ENCODE results near the gene ITGB2.

ITGB2 gene

GRCh38 chr21:44940116-44940631, 19.5 kb upstream of the ITGB2 start:
- Histone ChIP-seq H3K4me3 (ENCODE audit: low read depth, low read length, poor library complexity, severe bottlenecking) (peak overlapping the region; percentile 75), H3K27me3 (ENCODE audit: insufficient read depth, low read length) (0 out of 2 replicates have a peak, but pooled peaks cover 4% of the 10 kb centered on the region), H2AFZ (ENCODE audit: low read length) (no peak overlapping the region), H3K79me2 (ENCODE audit: insufficient read depth, low read length) (peaks cover 14% of the 10 kb centered on the region), H3F3A (ENCODE audit: insufficient read depth, low read length) (no peaks in the 10 kb centered on the region), H4K20me1 (ENCODE audit: insufficient read depth, low read length) (no peaks in the 10 kb centered on the region), H3K9me2 (ENCODE audit: low read depth, low read length) (no peaks in the 10 kb centered on the region), H3K9me3 (ENCODE audit: low read length) (no peaks in the 10 kb centered on the region), H3K36me3 (ENCODE audit: insufficient read depth, low read length) (peaks cover 25% of the 10 kb centered on the region), H3K4me2 (ENCODE audit: low read length) (peak overlapping the region; percentile 69), H3K27ac (ENCODE audit: low read depth, low read length, poor library complexity, severe bottlenecking) (no peak overlapping the region), H3K9ac (ENCODE audit: low read length) (peak overlapping the region; percentile 68), H3K4me1 (ENCODE audit: insufficient read depth, low read length, severe bottlenecking) (peaks cover 36% of the 10 kb centered on the region)
- TF ChIP-seq EZH2 (IDR thresholded peaks at IDR 0.05; ENCODE audit: borderline replicate concordance, low read length) (no peak), CTCF (IDR thresholded peaks at IDR 0.05; ENCODE audit: low read length) (no peak)

GRCh38 chr21:44939532-44940115, 18.9 kb upstream of the ITGB2 start, which contains the start of gene SLX9:
Gene SLX9 (plus strand): TSS chr21:44940029. CDS start chr21:44940058, 29 bp downstream.
- TF ChIP-seq EZH2 (IDR thresholded peaks at IDR 0.05; ENCODE audit: borderline replicate concordance, low read length), result no peak
- TF ChIP-seq CTCF (IDR thresholded peaks at IDR 0.05; ENCODE audit: low read length), result no peak

GRCh38 chr21:44938772-44939531, 18.3 kb upstream of the ITGB2 start:
- H3K36me3 ChIP-seq (ENCODE audit: insufficient read depth, low read length), result peaks cover 13% of the 10 kb centered on the region; the same call in 1 of the 2 replicates
- no peaks in the 10 kb centered on the region for H3K9me3 ChIP-seq (ENCODE audit: low read length)
- 0 out of 2 replicates have a peak overlapping the region, but pooled peaks have one; percentile 6 for H2AFZ ChIP-seq (ENCODE audit: low read length)
- H3K4me2 ChIP-seq (ENCODE audit: low read length), result peak overlapping the region; percentile 69
- H3F3A ChIP-seq (ENCODE audit: insufficient read depth, low read length), result no peaks in the 10 kb centered on the region
- no peaks in the 10 kb centered on the region for H3K9me2 ChIP-seq (ENCODE audit: low read depth, low read length)
- peak overlapping the region; percentile 68 for H3K9ac ChIP-seq (ENCODE audit: low read length)
- peaks cover 36% of the 10 kb centered on the region for H3K4me1 ChIP-seq (ENCODE audit: insufficient read depth, low read length, severe bottlenecking)
- no peaks in the 10 kb centered on the region for H4K20me1 ChIP-seq (ENCODE audit: insufficient read depth, low read length)
- peaks cover 14% of the 10 kb centered on the region for H3K79me2 ChIP-seq (ENCODE audit: insufficient read depth, low read length)
- peak overlapping the region; percentile 75 for H3K4me3 ChIP-seq (ENCODE audit: low read depth, low read length, poor library complexity, severe bottlenecking)
- no peak overlapping the region for H3K27ac ChIP-seq (ENCODE audit: low read depth, low read length, poor library complexity, severe bottlenecking)
- TF ChIP-seq CTCF (IDR thresholded peaks at IDR 0.05; ENCODE audit: low read length) (no peak), EZH2 (IDR thresholded peaks at IDR 0.05; ENCODE audit: borderline replicate concordance, low read length) (no peak)
- H3K27me3 ChIP-seq (ENCODE audit: insufficient read depth, low read length), result 0 out of 2 replicates have a peak, but pooled peaks cover 5% of the 10 kb centered on the region

More at GRCh38 chr21:44939532-44940115, 18.9 kb upstream of the ITGB2 start, which contains the start of gene SLX9:
- Histone ChIP-seq H3K36me3 (ENCODE audit: insufficient read depth, low read length) (peaks cover 19% of the 10 kb centered on the region), H2AFZ (ENCODE audit: low read length) (0 out of 2 replicates have a peak within 1 kb of the TSS, but pooled peaks have one; percentile 6), H3F3A (ENCODE audit: insufficient read depth, low read length) (no peaks in the 10 kb centered on the region), H3K27me3 (ENCODE audit: insufficient read depth, low read length) (0 out of 2 replicates have a peak, but pooled peaks cover 5% of the 10 kb centered on the region), H3K9me3 (ENCODE audit: low read length) (no peaks in the 10 kb centered on the region), H3K27ac (ENCODE audit: low read depth, low read length, poor library complexity, severe bottlenecking) (no peak within 1 kb of the TSS), H3K4me2 (ENCODE audit: low read length) (peak within 1 kb of the TSS; percentile 69), H3K79me2 (ENCODE audit: insufficient read depth, low read length) (peaks cover 14% of the 10 kb centered on the region), H4K20me1 (ENCODE audit: insufficient read depth, low read length) (no peaks in the 10 kb centered on the region), H3K4me1 (ENCODE audit: insufficient read depth, low read length, severe bottlenecking) (peaks cover 36% of the 10 kb centered on the region), H3K9ac (ENCODE audit: low read length) (peak within 1 kb of the TSS; percentile 68), H3K9me2 (ENCODE audit: low read depth, low read length) (no peaks in the 10 kb centered on the region), H3K4me3 (ENCODE audit: low read depth, low read length, poor library complexity, severe bottlenecking) (peak within 1 kb of the TSS; percentile 75)

Data from OCI-LY1 (cell line).